ENCODE results near the gene YEATS2. TPM values are rescaled to one million over a fixed set of nuclear protein-coding genes. Genes with fewer than 3 reads are reported as not detected.
A peak's percentile ranks its signal among the peaks of the same experiment; 100 is the strongest.

YEATS2 gene
- polyA plus RNA-seq (2012; ENCODE audit: insufficient read length, low read depth): 13.0 TPM

DNA sequence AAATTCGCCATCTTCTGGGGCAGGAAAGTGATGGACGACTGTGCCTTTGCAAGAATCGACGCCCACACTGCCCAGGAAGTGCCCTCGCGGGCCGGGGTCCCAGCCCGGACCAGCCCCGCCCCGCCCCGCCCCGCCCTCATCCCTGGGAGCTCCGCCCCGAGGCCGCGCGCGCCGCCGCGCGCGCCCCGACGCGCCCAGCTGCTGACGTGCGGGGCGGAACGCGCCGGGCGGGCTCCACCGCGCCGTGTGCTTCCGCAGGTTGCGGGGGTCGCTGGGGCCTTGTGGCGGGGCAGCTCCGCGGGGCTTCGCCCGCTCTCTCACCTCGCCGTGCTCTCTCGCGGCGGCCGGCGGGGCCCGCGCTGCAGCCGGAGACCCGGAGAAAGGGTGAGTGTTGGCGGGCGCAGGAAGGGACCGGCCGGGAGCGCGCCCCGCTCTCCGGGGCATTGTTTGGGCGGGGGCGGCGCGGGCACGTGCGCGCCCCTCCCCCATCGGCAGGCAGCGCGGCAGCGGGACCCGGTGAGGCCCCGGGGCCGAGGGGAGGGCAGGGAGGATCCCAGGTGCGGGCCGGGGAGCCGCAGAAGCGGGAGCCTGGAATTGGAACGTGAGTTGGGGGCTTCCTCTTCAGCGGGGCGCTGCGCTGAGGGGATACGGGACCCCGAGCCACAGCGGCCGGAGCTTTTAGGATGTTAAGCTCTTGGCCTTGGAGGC is at the start of gene YEATS2:
Gene YEATS2 (plus strand): TSS at position 188 of the 708 bp plus-strand sequence. CDS start 17,366 bp downstream, outside the sequence.
- TF ChIP-seq POLR2AphosphoS5 (IDR thresholded peaks at IDR 0.05; ENCODE audit: low read depth, low read length) (peak; percentile 65), TAF1 (IDR thresholded peaks at IDR 0.05; ENCODE audit: borderline replicate concordance, insufficient read depth, low read length) (no peak), FOXP2 (optimal IDR thresholded peaks at IDR 0.05; ENCODE audit: borderline replicate concordance, extremely low read depth, extremely low read length, insufficient read depth) (peak; percentile 14)
- TF ChIP-seq, protein P1, sequence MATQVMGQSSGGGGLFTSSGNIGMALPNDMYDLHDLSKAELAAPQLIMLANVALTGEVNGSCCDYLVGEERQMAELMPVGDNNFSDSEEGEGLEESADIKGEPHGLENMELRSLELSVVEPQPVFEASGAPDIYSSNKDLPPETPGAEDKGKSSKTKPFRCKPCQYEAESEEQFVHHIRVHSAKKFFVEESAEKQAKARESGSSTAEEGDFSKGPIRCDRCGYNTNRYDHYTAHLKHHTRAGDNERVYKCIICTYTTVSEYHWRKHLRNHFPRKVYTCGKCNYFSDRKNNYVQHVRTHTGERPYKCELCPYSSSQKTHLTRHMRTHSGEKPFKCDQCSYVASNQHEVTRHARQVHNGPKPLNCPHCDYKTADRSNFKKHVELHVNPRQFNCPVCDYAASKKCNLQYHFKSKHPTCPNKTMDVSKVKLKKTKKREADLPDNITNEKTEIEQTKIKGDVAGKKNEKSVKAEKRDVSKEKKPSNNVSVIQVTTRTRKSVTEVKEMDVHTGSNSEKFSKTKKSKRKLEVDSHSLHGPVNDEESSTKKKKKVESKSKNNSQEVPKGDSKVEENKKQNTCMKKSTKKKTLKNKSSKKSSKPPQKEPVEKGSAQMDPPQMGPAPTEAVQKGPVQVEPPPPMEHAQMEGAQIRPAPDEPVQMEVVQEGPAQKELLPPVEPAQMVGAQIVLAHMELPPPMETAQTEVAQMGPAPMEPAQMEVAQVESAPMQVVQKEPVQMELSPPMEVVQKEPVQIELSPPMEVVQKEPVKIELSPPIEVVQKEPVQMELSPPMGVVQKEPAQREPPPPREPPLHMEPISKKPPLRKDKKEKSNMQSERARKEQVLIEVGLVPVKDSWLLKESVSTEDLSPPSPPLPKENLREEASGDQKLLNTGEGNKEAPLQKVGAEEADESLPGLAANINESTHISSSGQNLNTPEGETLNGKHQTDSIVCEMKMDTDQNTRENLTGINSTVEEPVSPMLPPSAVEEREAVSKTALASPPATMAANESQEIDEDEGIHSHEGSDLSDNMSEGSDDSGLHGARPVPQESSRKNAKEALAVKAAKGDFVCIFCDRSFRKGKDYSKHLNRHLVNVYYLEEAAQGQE (IDR thresholded peaks at IDR 0.05; ENCODE audit: insufficient read depth in 1 of 2, low read depth in 2 of 2, low read length in 2 of 2): 0 out of 4 replicates have a peak, but pooled peaks of 1 of the 2 experiments have one; percentile 7

DNA sequence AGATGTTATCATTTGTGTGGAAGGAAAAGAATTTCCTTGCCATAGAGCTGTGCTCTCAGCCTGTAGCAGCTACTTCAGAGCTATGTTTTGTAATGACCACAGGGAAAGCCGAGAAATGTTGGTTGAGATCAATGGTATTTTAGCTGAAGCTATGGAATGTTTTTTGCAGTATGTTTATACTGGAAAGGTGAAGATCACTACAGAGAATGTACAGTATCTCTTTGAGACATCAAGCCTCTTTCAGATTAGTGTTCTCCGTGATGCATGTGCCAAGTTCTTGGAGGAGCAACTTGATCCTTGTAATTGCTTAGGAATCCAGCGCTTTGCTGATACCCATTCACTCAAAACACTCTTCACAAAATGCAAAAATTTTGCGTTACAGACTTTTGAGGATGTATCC is 47.0 kb upstream of the YEATS2 start:
- TF ChIP-seq POLR2AphosphoS5 (IDR thresholded peaks at IDR 0.05; ENCODE audit: low read depth, low read length) (no peak), FOXP2 (optimal IDR thresholded peaks at IDR 0.05; ENCODE audit: borderline replicate concordance, extremely low read depth, extremely low read length, insufficient read depth) (no peak), TAF1 (IDR thresholded peaks at IDR 0.05; ENCODE audit: borderline replicate concordance, insufficient read depth, low read length) (no peak), SIN3A (IDR thresholded peaks at IDR 0.05; ENCODE audit: borderline replicate concordance, insufficient read depth, low read length) (no peak)
- TF ChIP-seq, protein P1 (IDR thresholded peaks at IDR 0.05; ENCODE audit: insufficient read depth in 1 of 2, low read depth in 2 of 2, low read length in 2 of 2): no peak

DNA sequence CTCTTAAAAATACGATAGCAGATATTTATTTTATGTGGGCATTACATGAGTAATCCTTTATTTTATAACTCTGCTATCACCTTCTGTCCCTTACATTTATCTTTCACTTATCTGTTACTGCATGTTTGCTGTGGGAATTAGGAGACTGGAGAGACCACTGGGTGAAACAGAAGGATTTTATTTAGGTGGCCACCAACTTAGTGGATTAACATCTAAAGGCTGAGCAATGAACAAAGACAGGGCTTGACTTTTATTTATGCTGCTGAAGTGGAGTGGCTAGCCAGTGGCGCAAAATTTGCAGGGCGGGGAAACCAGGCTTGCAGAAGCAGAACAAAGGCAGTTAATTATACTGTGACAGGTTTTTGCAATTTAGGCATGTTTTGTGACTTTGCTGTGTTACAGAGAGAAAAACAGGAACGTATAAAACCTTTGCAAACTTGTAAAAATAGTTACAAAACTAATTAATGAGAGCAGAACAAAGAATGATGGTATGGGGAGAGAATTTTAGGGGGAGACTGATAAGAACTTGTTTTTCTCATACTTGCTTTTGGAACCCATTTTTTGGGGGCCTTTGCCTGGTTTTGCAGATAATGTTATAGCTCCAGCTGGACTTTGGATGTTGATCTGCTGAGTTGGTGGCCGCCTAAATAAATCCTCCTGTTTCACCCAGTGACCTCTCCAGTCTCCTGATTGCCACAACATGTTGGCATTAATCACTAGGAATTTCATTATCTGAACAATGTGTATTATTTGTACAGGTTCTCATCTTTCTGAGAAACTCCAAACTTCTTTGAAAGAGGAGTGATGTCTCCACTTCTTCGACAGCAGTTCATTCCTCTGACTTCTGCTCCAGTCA is 44.2 kb upstream of the YEATS2 start:
- TF ChIP-seq, protein P1 (IDR thresholded peaks at IDR 0.05; ENCODE audit: insufficient read depth in 1 of 2, low read depth in 2 of 2, low read length in 2 of 2): no peak
- TF ChIP-seq POLR2AphosphoS5 (IDR thresholded peaks at IDR 0.05; ENCODE audit: low read depth, low read length) (no peak), FOXP2 (optimal IDR thresholded peaks at IDR 0.05; ENCODE audit: borderline replicate concordance, extremely low read depth, extremely low read length, insufficient read depth) (no peak), SIN3A (IDR thresholded peaks at IDR 0.05; ENCODE audit: borderline replicate concordance, insufficient read depth, low read length) (no peak), TAF1 (IDR thresholded peaks at IDR 0.05; ENCODE audit: borderline replicate concordance, insufficient read depth, low read length) (no peak)

DNA sequence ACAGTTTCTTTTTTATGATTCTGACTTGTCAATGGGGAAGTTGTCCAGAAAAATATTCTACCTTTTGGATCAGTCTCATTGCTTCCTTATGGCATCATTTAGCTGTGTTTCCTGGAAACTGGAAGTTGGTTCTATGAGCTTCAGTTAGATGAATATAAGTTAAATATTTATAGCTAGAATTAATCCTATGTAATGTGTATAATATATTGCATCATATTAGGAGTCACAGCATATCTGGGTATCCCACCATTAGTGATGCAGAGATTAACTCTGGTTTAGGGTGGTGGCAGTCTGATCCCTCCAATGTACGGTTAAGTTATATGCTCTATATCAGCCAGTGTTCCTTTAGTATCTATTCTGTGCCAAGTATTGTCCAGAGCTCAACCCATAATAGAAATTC is 42.9 kb upstream of the YEATS2 start:
- TF ChIP-seq FOXP2 (optimal IDR thresholded peaks at IDR 0.05; ENCODE audit: borderline replicate concordance, extremely low read depth, extremely low read length, insufficient read depth): no peak

GRCh38 chr3:183662099-183662498 is 35.5 kb upstream of the YEATS2 start:
- TF ChIP-seq FOXP2 (optimal IDR thresholded peaks at IDR 0.05; ENCODE audit: borderline replicate concordance, extremely low read depth, extremely low read length, insufficient read depth) (no peak), TAF1 (IDR thresholded peaks at IDR 0.05; ENCODE audit: borderline replicate concordance, insufficient read depth, low read length) (no peak), SIN3A (IDR thresholded peaks at IDR 0.05; ENCODE audit: borderline replicate concordance, insufficient read depth, low read length) (no peak), POLR2AphosphoS5 (IDR thresholded peaks at IDR 0.05; ENCODE audit: low read depth, low read length) (no peak)
- TF ChIP-seq, protein P1 (IDR thresholded peaks at IDR 0.05; ENCODE audit: insufficient read depth in 1 of 2, low read depth in 2 of 2, low read length in 2 of 2): no peak

Measured in PFSK-1 (cell line).